Stimulated activated memory B cell treated with anti-CD40 and anti-IgM and Interleukin-4, amounts not matched to agents 10 μg/mL and 1 μg/mL and 100 μg/mL, for 72 hours (primary cell): ENCODE data around the gene KCNG4.

Experiments
- ATAC-seq: fragments of 150-1000 bp; cut with Tn5 transposase; 2 replicates; pipeline ENCODE4 v1.10.0; 2021
- H3K27ac Mint-ChIP-seq: one replicate; pipeline ENCODE4 v1.8.0; 2022; ENCODE audit warnings: mild to moderate bottlenecking, mixed read lengths
- H3K27me3 Mint-ChIP-seq: one replicate; pipeline ENCODE4 v1.8.0; 2022; ENCODE audit warnings: mixed read lengths
- H3K36me3 Mint-ChIP-seq: one replicate; pipeline ENCODE4 v1.8.0; 2022; ENCODE audit warnings: mixed read lengths
- H3K4me1 Mint-ChIP-seq: one replicate; pipeline ENCODE4 v1.8.0; 2022; ENCODE audit warnings: mixed read lengths
- H3K4me3 Mint-ChIP-seq: one replicate; pipeline ENCODE4 v1.8.0; 2022; ENCODE audit warnings: mild to moderate bottlenecking, moderate library complexity, mixed read lengths
- H3K9me3 Mint-ChIP-seq: one replicate; pipeline ENCODE4 v1.8.0; 2022; ENCODE audit warnings: mixed read lengths

KCNG4 gene

DNA sequence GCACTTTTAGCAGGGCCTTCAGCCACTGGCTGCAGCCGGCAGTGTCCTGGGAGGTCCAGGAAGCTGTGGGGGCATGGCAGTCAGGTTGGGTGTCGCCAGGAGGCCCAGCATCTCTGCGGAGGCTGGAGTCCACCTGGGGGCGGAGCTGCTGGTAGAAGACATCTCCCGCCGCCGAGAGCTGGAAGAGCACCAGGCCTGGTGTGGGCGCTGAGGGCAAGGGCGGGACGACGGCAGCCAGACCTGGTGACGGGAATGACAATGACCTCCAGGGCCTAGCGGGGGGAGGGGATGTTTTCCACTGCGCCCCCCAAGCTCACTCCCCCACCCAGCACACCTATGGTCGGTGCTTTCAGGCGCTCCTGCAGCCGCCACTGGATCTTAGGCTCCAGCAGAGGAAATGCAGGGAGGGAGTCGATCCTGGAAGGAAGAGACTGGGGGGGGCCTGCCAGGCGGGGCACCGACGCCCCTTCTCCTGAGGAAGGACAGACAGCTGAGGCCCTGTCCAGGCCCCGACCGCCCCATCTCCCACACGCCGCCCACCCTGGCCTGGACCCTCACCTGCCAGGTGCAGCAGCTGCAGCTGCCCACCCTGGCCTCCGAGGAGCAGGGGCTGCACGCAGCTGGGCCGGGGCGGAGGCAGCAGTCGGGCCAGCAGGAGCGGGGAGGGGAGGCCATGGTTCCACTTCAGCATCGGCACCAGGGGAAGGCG, 60.0 kb downstream of the KCNG4 start:
- Mint-ChIP-seq H3K4me3 (no peak overlapping the region), H3K27ac (no peak overlapping the region), H3K9me3 (no peaks in the 10 kb centered on the region), H3K27me3 (no peaks in the 10 kb centered on the region), H3K4me1 (peaks cover 25% of the 10 kb centered on the region), H3K36me3 (peaks cover 49% of the 10 kb centered on the region)
- ATAC-seq: no peak

DNA sequence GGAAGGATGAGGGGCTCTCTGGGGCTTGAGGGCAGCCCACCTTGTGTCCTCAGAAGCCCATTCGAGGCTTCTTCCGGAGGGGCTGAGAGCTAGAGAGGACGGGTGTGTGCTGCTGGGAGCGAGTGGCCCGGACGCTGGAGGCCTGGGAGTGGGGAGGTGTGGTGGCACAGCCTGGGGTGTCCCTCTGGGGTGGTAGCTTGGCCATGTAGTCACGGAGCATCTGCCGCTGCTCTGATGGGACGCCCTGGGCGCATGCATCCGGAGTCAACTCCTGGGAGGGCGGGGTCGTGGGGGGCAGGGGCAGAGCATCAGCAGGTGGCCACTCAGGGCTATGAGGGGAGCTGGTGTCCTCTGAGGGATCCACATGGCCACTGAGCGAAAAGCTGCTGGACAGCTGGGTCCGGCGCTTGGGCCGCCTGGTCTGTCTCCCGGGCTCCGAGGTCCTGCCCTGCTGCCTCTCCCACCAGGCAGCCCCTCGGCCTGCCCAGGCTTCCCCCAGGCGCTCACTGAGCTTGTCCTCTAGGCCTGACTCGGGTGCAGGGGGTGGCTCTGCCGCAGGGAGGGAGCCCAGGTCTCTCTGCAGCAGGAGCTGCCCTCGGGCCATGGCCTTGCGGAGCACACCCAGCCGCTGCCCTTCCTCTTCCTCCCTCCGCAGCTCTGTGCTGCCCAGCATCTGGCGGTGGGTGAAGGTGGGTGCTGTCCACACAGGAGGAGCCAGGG, 60.8 kb downstream of the KCNG4 start:
- Mint-ChIP-seq H3K4me3 (no peak overlapping the region), H3K27ac (no peak overlapping the region), H3K9me3 (no peaks in the 10 kb centered on the region), H3K36me3 (peaks cover 42% of the 10 kb centered on the region), H3K4me1 (peaks cover 18% of the 10 kb centered on the region), H3K27me3 (no peaks in the 10 kb centered on the region)
- ATAC-seq: no peak

DNA sequence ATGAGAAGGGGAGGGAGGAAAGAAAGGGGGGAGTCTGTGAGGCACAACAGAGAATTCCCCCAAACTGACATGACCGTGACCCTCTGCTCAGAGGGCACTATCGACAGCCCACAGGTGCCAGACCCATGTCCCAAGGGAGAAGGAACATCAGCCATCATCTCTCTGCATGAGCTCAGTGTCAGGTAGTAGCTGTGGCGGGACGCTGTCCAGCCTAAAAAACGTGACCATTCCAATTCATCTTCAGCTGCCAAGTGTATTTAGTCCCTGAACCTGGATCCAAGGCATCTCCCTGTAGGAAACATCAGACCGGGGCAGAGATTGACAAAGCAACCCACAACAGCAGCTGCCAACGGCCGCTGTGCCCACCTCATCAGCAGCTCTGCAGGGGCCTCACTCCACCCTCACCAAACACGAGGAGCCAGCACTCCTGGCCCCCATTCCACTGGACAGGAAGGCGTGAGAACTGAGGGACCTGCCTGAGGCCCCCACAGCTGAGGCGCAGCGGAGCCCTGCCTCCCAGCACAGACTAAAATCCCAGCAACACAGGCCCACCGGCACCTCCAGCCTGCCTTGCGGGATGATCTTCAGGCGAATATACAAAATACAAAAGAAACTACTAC, 61.6 kb downstream of the KCNG4 start:
- Mint-ChIP-seq H3K27ac (no peak overlapping the region), H3K27me3 (no peaks in the 10 kb centered on the region), H3K36me3 (peaks cover 36% of the 10 kb centered on the region), H3K4me1 (peaks cover 15% of the 10 kb centered on the region), H3K9me3 (no peaks in the 10 kb centered on the region), H3K4me3 (no peak overlapping the region)
- no peak for ATAC-seq

DNA sequence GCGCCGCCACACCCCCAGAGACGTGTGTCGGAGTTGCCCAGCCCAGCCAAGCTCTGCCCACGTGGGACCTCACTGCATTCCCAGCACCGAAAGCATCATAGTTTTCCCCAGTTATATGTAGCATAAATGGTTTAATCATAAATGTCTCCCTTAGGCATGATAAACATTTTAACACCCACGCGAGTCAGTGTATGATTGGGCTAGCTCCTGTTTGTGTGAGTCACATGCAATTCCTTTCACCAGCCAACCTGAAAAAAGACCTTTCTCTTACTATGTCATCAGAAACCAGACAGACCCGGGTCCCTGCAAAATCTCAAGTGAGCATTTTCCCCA, 62.1 kb downstream of the KCNG4 start:
- Mint-ChIP-seq H3K9me3 (no peaks in the 10 kb centered on the region), H3K27ac (no peak overlapping the region), H3K27me3 (no peaks in the 10 kb centered on the region), H3K4me3 (no peak overlapping the region), H3K36me3 (peaks cover 30% of the 10 kb centered on the region), H3K4me1 (peaks cover 15% of the 10 kb centered on the region)
- ATAC-seq: no peak

DNA sequence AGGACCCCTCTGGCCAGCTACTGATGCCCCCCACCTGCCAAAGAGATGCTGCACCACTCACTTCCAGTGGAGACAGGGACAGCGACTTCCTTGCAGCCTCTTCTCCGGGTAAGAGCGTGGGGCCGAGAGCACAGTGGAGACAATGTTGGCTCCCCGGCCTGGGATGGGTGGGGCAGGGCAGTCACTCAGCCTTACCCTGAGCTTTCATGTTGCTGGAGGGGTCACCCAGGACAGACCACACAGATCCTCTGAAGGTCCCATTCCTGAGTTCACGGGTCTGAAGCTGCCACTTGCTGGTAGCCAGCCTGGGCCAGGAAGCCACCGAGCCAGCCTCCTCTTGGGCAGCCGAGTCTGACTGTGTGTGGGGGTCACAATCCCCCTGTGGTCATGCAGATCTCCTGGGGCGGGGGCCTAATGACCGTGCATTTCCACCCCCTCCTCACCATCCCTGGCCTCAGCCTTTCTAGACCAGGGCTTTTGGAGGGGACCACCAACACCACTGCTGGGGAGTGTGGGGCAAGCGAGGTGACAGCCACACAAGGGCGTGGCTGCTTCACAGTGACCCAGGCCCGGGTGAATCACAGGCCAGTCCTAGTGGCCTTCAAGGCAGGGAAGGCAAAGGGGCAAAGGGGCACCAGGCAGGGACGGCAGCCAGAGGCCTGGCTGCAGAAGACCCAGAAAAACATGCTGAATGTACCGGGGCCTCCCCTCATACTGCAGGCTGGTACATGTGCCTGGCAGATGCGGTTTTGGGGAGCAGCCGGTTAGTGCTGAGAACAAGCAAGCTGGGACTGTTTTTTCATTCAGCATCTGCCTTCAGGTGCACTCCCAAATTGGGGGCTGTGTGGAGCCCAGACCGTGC, 63.4 kb downstream of the KCNG4 start:
- no peak overlapping the region for H3K4me3 Mint-ChIP-seq
- no peak overlapping the region for H3K27ac Mint-ChIP-seq
- no peaks in the 10 kb centered on the region for H3K27me3 Mint-ChIP-seq
- peaks cover 15% of the 10 kb centered on the region for H3K4me1 Mint-ChIP-seq
- ATAC-seq: no peak
- H3K36me3 Mint-ChIP-seq: peaks cover 22% of the 10 kb centered on the region
- H3K9me3 Mint-ChIP-seq: no peaks in the 10 kb centered on the region

DNA sequence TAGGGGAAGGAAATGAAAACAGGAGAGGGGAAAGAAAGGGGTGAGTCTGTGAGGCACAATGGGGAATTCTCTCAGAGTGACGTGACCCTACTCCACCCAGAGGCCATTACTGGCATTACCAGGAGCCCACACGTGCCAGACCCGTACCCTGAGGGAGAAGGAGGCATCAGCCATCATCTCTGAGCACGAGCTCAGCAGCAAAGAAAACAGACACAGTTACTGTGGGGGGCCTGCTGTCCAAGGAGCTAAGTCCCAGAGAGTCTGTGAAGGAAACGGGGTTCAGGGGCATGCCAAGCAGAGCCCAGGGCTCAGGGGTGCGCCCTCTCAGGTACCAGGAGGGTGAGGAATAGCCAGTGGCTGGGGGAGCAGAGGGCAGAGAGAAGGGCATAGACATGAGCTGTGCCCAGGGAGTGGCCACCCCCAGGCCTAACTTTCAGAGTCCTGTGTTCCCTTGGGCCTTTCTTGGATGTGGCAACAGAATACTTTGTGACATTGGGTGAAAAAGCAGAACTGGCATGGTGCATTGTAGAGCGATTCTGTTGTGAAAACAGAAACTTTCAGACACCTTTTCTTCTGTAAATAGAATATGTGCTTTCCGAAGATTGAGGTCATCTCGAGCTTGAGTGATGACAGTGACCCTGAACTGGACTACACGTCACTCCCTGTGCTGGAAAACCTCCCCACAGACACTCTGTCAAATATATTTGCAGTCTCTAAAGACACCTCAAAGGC, 64.3 kb downstream of the KCNG4 start:
- peak; percentile 83 for ATAC-seq
- H3K36me3 Mint-ChIP-seq: peaks cover 14% of the 10 kb centered on the region
- H3K27ac Mint-ChIP-seq: peak overlapping the region; percentile 49
- peaks cover 15% of the 10 kb centered on the region for H3K4me1 Mint-ChIP-seq
- H3K4me3 Mint-ChIP-seq: peak overlapping the region; percentile 16
- H3K27me3 Mint-ChIP-seq: peaks cover under 1% of the 10 kb centered on the region
- no peaks in the 10 kb centered on the region for H3K9me3 Mint-ChIP-seq

DNA sequence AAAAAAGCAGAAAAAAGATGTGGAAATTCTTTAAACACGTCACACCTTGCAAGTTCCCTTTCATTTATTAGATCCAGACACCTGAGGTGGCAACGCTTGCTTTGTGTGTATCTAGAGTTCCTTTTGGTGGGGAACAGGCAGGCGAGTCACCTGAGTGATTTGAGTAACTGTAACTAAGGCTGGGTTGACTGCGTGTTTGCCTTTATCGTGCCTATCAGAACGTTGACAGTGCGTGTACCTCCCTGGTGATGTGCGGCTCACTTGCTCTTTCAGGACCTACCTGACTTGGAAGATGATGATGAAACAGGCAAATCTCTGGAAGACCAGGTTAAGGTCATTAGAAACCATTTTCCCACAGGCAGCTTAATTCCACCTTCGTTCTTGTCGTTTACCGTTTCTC, 65.4 kb downstream of the KCNG4 start:
- H3K27ac Mint-ChIP-seq: no peak overlapping the region

DNA sequence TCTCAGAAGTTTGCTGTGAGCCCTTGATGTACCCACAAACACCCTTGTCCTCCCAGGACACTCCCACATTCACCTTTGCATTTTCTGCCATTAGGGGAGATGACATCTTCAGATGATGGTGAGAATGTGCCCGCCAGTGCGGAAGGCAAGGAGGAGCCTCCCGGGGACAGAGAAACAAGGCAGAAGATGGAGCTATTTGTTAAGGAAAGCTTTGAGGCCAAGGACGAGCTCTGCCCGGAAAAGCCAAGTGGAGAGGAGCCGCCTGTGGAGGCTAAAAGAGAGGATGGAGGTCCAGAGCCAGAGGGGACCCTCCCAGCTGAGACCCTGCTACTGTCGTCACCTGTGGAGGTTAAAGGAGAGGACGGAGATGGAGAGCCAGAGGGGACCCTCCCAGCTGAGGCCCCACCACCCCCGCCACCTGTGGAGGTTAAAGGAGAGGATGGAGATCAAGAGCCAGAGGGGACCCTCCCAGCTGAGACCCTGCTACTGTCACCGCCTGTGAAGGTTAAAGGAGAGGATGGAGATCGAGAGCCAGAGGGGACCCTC, 70.0 kb downstream of the KCNG4 start:
- H3K27me3 Mint-ChIP-seq: peaks cover 27% of the 10 kb centered on the region
- no peaks in the 10 kb centered on the region for H3K36me3 Mint-ChIP-seq
- H3K4me1 Mint-ChIP-seq: peaks cover under 1% of the 10 kb centered on the region
- H3K9me3 Mint-ChIP-seq: no peaks in the 10 kb centered on the region
- H3K4me3 Mint-ChIP-seq: no peak overlapping the region
- ATAC-seq: no peak
- H3K27ac Mint-ChIP-seq: no peak overlapping the region

More for the DNA sequence above, 65.4 kb downstream of the KCNG4 start:
- Mint-ChIP-seq H3K27me3 (peaks cover 12% of the 10 kb centered on the region), H3K36me3 (peaks cover 13% of the 10 kb centered on the region), H3K4me1 (peaks cover 15% of the 10 kb centered on the region), H3K9me3 (no peaks in the 10 kb centered on the region), H3K4me3 (no peak overlapping the region)
- no peak for ATAC-seq
